GM18505 (cell line): ENCODE results near the gene ABLIM1.

ENCODE experiments used
- ATAC-seq: cut with Tn5 transposase; IDR thresholded peaks from one replicate; pipeline ENCODE4 v1.9.1; 2021; ENCODE audit not compliant: unreplicated experiment
- POLR2A ChIP-seq: IDR thresholded peaks from 4 replicates; pipeline ENCODE4 v1.6.1; 2011; ENCODE audit warnings: borderline replicate concordance; ENCODE audit not compliant: insufficient read depth, insufficient read length; ENCODE audit errors: extremely low read depth

ABLIM1 gene

DNA sequence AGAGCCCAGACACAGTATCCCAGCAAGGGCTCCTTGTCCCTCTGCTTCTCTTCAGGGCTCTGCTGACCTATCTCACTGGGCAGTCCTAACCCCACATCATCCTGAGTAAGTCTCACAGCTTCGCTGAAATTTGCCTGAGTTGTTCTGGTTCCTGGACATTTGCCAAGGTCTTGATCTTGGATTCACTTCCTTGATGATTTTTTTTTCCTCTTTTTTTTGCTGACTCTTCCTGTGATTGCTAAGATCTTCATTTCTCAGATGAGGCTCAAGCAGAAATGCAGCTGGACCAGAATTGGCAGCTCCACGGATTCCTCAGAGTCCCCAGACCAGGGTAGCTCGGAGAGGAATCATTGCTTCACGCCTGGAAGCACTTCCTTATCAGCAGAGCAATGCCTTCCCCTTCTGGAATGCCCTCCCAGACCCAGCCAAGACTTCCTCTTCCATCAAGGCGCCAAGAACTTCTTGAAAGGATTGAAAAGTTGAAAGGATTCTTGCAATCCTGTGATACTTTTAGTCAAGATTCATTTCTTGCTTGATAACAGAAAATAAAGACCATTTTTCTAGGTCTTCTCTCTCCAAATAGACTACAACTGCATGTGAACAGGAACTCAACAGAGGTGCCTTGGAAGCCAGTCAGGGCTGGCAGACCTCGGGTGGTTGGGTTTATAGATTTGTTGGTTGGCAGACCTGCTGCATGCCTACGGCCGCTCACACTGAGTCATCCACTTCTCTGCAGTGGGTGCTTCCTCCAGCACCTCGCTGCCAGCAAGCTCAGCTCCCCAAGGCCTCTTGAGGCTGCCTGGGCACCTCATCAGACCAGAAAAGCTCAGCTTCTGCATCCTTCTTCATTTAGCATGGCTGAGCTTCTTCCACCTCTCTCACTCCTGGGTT lies 244.9 kb downstream of the ABLIM1 start:
- no peak for ATAC-seq
- TF ChIP-seq POLR2A, result no peak

DNA sequence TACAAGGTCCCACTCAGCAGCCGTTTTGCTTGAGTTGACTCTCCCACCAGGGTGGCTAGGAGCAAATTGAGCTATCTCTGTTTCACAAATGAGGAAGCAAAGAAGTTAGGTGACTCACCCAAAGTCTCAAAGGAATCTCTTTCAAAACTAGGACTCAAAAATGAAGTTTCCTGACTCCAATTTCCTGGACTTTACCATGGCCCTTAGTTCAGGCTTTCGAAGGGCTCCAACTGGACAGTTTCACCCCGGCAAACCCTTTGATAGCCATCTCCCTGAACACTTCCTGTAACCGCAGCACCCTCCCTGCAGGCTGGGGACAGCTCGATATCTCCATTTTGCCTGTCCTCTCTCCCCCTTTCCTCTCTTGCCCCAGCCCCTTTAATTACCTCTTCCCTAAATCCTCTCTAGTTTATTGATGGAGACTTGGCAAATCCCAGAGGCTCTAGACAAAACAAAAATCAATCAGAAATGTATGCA lies 249.1 kb downstream of the ABLIM1 start:
- TF ChIP-seq POLR2A, result no peak

DNA sequence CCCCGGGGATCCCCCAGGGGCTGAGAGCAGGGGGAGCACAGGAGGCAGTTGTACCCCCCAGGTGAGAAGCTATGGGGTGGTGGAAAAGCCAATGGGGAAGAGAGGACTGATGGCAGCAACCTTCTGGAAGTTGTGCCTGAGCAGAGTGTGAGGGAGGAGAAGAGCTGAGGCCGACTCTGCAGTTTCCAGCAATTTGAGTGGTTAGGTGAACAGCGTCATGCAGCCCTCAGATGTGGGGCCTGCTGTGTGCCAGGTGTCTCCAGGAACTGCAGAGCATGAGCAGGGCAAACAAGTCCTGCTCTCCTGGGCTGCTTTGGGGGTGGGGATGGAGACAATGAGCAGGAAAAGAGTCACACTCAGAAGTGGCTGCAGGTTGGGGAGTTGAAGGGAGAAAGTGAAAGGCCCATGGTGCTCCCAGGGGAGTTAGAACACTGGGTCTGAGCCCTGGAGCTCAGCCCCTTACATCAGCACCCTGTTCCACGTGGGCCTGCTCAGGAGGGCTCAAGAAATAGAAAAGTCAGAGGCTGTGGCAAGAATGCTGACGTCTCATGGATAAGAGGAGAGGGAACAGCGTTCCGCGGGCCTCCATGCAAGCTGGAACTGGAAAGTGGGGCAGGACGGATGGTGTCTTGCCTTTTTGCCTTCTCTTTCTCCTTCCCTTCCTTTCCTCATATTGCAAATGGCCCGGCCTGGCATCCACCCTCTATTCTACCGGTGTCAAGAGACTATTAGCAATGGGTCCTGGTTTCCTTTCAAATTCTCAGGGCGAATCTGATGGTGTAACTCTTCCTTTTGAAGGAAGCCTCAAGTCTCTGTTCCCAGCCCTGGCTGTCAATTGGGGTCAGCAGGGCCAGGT lies 249.7 kb downstream of the ABLIM1 start:
- ATAC-seq, result no peak
- TF ChIP-seq POLR2A, result no peak

More for the DNA sequence above, 249.1 kb downstream of the ABLIM1 start:
- ATAC-seq, result no peak

DNA sequence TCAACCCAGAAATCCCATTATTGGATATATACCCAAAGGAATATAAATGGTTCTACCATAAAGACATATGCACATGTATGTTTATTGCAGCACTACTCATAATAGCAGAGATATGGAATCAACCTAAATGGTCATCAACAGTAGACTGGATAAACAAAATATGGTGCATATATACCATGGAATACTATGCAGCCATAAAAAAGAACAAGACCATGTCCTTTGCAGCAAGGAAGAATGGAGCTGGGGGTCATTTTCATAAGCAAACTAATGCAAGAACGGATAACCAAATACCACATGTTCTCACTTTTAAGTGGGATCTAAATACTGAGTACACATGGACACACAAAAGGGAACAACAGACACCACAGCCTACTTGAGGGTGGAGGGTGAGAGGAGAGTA lies 251.6 kb downstream of the ABLIM1 start:
- ATAC-seq, result no peak
- TF ChIP-seq POLR2A, result no peak

DNA sequence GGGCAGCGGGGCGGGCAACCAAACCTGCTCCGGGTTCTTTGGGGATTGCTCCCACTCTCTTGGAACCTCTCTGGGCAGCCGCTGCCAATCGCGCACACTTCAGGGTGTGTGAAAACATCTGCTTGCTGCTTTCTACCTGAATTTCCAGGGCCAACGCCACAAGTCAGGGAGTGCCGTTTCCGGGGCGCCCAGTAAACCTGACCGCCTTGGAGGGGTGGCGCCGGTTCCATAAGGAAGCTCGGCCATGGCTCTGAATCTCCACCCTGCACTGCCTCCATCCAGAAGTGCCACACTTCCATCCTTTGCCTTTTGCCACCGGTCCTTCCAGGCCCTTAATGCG lies 253.1 kb downstream of the ABLIM1 start:
- no peak for TF ChIP-seq POLR2A

DNA sequence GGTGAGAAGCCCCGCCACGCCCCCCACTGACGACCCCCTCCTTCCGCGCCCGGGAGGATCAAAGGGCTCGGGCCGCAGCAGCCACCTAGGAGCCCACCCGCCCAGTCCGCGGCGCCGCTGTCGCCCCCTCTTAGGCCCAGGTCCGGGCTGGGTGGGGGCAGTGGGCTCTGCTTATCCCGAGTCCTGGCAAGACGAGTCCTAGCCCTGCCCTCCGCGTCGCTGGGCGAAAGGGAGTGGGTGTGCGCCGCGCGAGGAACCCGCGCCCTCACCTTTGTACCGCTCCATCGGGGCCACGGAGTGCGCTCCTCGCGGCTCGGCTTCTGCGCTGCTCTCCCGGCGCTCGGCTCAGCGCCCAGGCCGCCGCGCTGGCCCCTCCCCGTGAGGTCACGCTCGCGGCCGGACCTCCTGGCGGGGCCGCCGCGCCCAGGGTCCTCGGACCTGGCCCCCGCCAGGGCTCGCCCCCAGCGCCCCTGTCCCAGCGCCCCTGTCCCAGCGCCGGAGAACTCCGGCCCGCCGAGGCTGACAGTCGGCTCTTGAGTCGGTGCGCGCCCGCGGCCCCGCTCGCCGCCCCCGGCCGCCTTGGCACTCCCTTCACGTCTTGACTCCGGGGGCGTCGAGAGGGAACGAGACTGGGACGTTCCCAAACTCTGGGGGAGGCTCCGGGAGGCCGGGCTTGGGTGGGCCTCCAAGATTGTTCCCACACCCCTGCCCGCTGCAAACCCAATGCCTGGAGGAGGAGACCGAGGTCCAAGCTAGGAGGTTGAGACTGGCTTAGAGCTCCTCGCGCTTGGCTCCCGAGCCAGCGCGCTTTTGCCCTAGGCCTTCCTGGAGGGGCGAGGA lies 253.7 kb downstream of the ABLIM1 start, which contains the start of gene AFAP1L2:
Gene AFAP1L2, minus strand, starts transcription at position 332 of the 840 bp plus-strand sequence. Its CDS starts 47 bp downstream, at position 285.
- no peak for ATAC-seq
- no peak for TF ChIP-seq POLR2A

More for the DNA sequence above, 253.1 kb downstream of the ABLIM1 start:
- no peak for ATAC-seq

DNA sequence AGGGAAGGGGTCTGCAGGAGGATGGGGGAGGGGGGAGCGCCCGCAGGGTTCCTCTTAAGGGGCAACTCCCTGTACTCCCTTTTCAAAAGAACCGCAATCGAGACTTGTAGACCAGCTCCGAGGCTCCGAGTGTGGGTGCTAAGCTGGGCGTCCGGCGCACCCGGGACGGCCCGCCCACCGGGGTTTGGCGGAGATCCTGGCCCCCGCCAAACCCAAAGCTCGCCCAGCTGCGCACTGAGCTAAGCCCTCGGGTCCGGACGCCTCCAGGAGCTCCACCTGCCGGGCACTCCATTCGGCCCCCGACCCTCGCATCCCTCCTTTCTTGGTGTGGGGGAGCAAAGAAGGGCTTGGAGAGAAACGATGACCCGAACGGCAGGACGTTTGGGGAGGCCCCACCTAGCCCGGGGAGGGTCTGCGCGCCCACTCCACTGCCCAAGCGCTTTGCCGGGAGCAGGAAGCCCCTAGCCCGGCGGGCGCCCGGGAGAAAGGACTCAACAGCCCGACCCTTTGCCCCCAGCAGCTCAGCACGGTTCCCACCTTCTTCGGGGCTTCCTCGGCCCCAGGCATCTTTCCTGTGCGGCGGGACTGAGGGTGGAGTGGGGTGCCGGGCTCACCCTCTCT lies 254.4 kb downstream of the ABLIM1 start:
- ATAC-seq, result no peak
- no peak for TF ChIP-seq POLR2A

DNA sequence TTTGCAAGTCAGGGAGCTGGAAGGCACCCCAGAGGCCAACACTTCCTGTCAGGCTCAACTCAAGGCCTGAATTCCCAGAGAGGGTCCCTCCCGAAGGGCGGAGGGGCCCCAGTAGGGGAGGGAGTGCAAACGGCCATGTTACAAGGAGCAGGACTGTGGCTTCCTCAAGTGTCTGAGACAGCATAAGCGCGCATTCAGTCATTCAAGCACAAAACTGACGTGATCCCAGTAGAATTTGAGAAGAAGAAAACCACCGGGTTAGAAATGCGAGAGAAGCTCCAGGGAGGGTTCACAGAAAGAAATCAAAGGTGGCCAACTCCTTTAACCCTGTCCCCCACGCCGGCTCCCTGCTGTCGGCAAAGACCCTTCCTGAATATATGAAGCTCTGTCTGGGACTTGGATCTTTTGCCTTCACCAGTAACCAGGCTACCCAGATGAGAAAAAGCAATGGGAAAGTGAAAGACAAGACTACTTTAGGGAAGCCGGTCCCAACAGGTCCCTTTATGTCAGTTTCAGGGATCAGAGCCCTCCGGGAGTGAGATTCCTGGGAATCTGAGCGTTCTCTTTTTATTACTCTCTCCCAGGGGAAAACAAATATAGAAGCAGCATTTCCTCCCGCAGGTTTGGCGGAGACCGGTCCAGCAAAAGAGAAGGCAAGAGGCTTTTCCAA lies 255.1 kb downstream of the ABLIM1 start:
- ATAC-seq, result no peak
- no peak for TF ChIP-seq POLR2A

DNA sequence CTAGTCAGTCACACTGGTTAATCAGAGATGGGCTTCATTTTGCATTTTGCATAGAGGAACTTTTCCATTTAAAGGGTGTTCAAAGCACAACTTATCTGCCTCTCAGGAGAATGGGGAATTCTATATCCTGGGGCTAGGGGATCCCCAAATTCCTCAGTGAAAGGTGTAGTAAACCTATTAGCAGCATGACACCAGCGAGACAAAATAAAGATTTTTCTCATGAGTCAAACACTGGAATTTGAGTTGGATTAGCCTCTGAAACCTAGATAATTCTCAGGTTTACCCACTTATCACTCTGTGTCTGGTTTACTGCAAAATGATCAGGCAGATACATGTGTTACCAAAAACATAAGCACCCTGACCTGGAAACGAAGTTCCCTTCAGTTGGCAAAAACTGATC lies 255.8 kb downstream of the ABLIM1 start:
- no peak for TF ChIP-seq POLR2A

DNA sequence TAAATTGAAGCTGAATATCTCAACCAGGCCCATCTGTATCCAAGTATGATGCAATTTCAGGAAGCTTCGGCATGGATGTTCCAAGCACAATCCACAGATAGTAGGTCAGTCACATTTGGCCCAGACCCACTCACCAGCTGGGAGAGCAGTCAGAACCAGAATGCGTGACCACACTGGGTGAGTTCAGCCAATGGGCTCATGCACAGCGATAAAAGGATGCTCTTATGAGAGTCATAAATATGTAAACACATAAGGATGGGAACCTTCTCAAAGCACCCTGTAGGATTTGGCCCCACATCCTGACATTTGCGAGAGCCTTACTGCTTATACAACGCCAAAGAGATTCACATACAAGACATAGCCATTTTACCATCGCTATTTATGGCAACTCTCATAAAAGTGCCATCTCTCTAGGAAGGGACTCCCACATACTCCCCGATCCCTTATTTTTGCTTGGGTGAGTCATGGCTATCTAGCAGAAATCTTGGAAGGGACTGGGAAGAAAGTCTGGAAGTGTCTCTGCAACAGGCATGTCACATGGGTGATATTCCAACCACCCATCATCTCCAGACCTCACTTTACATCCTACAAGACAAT lies 256.8 kb downstream of the ABLIM1 start:
- no peak for TF ChIP-seq POLR2A
- ATAC-seq, result no peak

More for the DNA sequence above, 255.8 kb downstream of the ABLIM1 start:
- no peak for ATAC-seq

DNA sequence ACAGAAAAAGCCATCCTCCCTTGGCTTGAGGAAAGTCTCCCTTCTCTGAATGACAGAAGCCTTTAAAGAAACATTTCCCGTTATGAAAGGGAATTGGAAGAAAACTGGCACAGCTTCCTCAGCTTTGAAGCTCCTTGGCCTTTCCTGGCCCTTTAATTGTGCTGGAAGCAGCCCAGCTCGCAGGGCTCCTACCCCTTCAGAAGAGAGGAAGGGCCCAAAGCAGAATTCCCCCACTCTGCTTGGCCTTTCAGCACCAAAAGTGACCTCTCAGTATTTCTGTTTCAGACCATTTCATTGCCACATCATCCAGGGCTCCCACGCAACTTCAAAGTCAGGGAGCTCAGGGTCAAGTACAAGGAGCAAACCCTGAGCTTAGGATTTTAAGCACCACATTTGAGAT lies 258.0 kb downstream of the ABLIM1 start:
- no peak for ATAC-seq
- TF ChIP-seq POLR2A, result no peak
